ENCODE results near the gene USP40. TPM values are rescaled to one million over a fixed set of nuclear protein-coding genes. Genes with fewer than 3 reads are reported as not detected.

USP40 gene
- total and polyA plus RNA-seq, 9 of the 15 experiments (the other 6 are each of a cell fraction or from before 2014, with no cell fraction given), result 5.5 to 15.0 (median 9.3) TPM

DNA sequence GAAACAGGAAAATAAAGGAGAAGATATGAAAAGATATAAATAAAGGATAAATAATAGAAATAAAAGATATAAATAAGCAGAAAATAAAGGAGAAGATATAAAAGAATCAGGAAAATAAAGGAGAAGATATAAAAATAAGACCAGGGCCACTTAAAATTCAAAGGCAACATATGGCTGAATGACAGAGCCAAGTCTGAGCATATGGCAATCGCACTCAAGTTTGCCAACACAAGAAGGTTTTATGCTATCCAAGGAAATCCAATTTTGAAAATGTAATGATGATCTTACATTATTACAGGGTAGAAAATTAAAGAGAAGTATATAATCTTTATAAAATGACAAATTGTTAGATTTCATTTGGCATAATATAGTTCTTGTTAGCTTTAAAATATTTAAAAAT lies 33.6 kb downstream of the USP40 start:
- ChIA-PET POLR2A (no interaction called here), CTCF (ENCODE audit: low intra/inter-chr PET ratio) (no interaction called here)
- no peak overlapping the region for H3K4me3 ChIP-seq
- H3K36me3 ChIP-seq (ENCODE audit: control insufficient read depth, insufficient read depth, low read length), result 0 out of 3 replicates have a peak, but pooled peaks cover 7% of the 10 kb centered on the region
- H3K9me3 ChIP-seq (replicated peaks; ENCODE audit: control insufficient read depth, insufficient read depth, low read depth, low read length), result no peaks in the 10 kb centered on the region
- H3K79me2 ChIP-seq (ENCODE audit: control insufficient read depth, insufficient read depth, low read length), result no peaks in the 10 kb centered on the region
- H3K9ac ChIP-seq (ENCODE audit: insufficient read depth in 1 of 2, low read depth in 2 of 2, low read length in 2 of 2), result no peak overlapping the region
- ATAC-seq (no peak), FAIRE-seq (no peak), DNase-seq (ENCODE audit: extremely low read depth in 1 of 4, low spot score in 3 of 4) (no peak)
- no peaks in the 10 kb centered on the region for H3K27me3 ChIP-seq (ENCODE audit: control insufficient read depth in 2 of 2, insufficient read depth in 2 of 2, low read length in 2 of 2)
- H3K4me1 ChIP-seq (replicated peaks in 1 of 2; ENCODE audit: control insufficient read depth in 2 of 2, insufficient read depth in 2 of 2, low read length in 2 of 2), result no peaks in the 10 kb centered on the region
- no TSS peak for BruUV-seq (replicated peaks)
- H3K27ac ChIP-seq (ENCODE audit: extremely low read depth, low read depth, low read length), result no peak overlapping the region
- H3K4me2 ChIP-seq (ENCODE audit: insufficient read depth, low read length), result no peak overlapping the region
- in situ Hi-C loops (cut with MboI), result no loop called here
- intact Hi-C loops (cut with micrococcal nuclease), result no loop called here
- WGBS (ENCODE audit: insufficient coverage, low coverage, missing lambda C conversion rate), result 100% methylated on average over 1 of the region's 1 CpG
- no peaks in the 10 kb centered on the region for H3K9me1 ChIP-seq (ENCODE audit: control insufficient read depth, insufficient read depth, low read length)
- H2AFZ ChIP-seq (ENCODE audit: low read depth, low read length), result no peak overlapping the region
- H4K20me1 ChIP-seq (replicated peaks; ENCODE audit: control insufficient read depth, insufficient read depth, low read length), result no peaks in the 10 kb centered on the region
- no peak for TF ChIP-seq TRIM28 (IDR thresholded peaks at IDR 0.05)
- TF ChIP-seq FOXK1 (CRISPR knock-in tag; IDR thresholded peaks at IDR 0.05; ENCODE audit: borderline replicate concordance), result no peak
- TF ChIP-seq MYC (IDR thresholded peaks at IDR 0.05; ENCODE audit: low read depth, low read length), result no peak
- TF ChIP-seq MYC (CRISPR knock-in tag; IDR thresholded peaks at IDR 0.05; ENCODE audit: borderline replicate concordance, low read depth), result no peak
- no peak for TF ChIP-seq MEF2A (IDR thresholded peaks at IDR 0.05; ENCODE audit: control insufficient read depth, low read depth, low read length)
- no peak for TF ChIP-seq HIVEP1 (CRISPR knock-in tag; IDR thresholded peaks at IDR 0.05)
- TF ChIP-seq COPS2 (conservative IDR thresholded peaks at IDR 0.05), result no peak
- no peak for TF ChIP-seq MXI1 (IDR thresholded peaks at IDR 0.05; ENCODE audit: low read depth, low read length)
- no peak for TF ChIP-seq ZBTB7A (IDR thresholded peaks at IDR 0.05; ENCODE audit: borderline replicate concordance, control insufficient read depth, low read depth, low read length)
- TF ChIP-seq TAF9B (IDR thresholded peaks at IDR 0.05; ENCODE audit: partially characterized antibody), result no peak
- TF ChIP-seq SP1 (CRISPR knock-in tag; IDR thresholded peaks at IDR 0.05), result no peak
- no peak for TF ChIP-seq ETV5 (CRISPR knock-in tag; IDR thresholded peaks at IDR 0.05; ENCODE audit: low read depth)
- no peak for TF ChIP-seq XRCC4 (IDR thresholded peaks at IDR 0.05; ENCODE audit: extremely low read depth, insufficient read depth, insufficient read length)
- no peak for TF ChIP-seq SMAD4 (CRISPR knock-in tag; conservative IDR thresholded peaks at IDR 0.05)
- no peak for TF ChIP-seq RUNX1 (IDR thresholded peaks at IDR 0.05; ENCODE audit: low read depth)
- TF ChIP-seq, protein P1, sequence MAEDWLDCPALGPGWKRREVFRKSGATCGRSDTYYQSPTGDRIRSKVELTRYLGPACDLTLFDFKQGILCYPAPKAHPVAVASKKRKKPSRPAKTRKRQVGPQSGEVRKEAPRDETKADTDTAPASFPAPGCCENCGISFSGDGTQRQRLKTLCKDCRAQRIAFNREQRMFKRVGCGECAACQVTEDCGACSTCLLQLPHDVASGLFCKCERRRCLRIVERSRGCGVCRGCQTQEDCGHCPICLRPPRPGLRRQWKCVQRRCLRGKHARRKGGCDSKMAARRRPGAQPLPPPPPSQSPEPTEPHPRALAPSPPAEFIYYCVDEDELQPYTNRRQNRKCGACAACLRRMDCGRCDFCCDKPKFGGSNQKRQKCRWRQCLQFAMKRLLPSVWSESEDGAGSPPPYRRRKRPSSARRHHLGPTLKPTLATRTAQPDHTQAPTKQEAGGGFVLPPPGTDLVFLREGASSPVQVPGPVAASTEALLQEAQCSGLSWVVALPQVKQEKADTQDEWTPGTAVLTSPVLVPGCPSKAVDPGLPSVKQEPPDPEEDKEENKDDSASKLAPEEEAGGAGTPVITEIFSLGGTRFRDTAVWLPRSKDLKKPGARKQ (CRISPR knock-in tag; IDR thresholded peaks at IDR 0.05), result no peak
- TF ChIP-seq RBM15 (IDR thresholded peaks at IDR 0.05; ENCODE audit: insufficient read depth, low read length), result no peak
- no peak for TF ChIP-seq ZNF239 (CRISPR knock-in tag; IDR thresholded peaks at IDR 0.05)
- TF ChIP-seq, protein P2, sequence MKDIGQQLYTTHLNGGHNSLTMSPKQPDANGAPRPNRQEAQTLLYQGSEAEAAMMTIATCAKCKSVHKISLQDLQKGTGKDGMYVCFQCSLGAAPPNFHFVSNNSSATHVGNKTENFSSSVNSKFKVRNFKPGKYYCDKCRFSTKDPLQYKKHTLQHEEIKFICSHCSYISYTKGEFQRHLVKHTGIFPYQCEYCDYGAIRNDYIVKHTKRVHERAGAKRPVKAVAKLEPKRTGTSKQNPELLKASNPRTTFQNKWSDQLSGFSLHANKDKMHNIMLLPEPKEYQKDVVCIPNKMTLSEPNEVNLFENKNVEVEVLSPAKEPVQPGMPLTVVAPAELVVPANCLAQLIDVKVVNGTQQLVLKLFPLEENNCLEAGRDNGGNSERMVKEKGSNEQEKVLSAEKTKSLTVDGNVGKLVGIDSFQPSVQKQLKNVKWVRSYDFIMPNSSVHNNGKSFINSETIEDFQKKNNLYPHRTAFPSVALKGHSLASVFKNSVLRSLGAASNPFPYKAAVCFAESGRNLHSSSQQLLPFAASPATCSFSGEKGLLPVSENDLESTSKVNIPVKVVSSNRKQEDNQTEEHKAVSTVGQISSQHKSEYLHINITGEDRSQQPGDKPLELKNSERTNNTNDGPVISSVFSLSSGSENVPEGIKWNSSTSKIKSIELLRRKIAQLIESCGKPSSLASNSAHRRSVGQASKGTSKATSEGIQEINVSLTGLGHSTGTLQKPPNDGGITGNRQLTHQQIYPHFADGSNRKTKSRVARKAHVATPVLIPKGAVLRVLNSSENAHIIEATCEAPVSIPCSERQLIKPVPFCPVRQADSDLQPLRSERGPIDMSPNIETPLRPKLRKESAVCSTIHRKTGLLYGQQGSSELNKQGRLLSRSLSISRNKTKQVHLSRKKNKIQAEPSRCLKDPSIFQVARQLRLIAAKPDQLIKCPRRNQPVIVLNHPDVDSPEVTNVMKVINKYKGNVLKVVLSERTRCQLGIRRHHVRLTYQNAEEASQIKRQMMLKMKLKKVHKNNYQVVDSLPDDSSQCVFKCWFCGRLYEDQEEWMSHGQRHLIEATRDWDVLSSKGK (CRISPR knock-in tag; IDR thresholded peaks at IDR 0.05), result no peak
- TF ChIP-seq, protein P3, sequence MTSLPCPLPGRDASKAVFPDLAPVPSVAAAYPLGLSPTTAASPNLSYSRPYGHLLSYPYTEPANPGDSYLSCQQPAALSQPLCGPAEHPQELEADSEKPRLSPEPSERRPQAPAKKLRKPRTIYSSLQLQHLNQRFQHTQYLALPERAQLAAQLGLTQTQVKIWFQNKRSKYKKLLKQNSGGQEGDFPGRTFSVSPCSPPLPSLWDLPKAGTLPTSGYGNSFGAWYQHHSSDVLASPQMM (CRISPR knock-in tag; IDR thresholded peaks at IDR 0.05), result no peak
